A549 (cell line): ENCODE measurements around the gene EXOSC2. TPM values are rescaled to one million over a fixed set of nuclear protein-coding genes. Genes with fewer than 3 reads are reported as not detected.
A peak's percentile ranks its signal among the peaks of the same experiment; 100 is the strongest.

Source experiments
- ATAC-seq, 2 experiments: fragments of 200-7000 bp in 1 of 2; fragments of >200 bp in 1 of 2; cut with Nextera tagmentation in 1 of 2; cut with Tn5 transposase in 1 of 2; 3 replicates each; pipeline versions ENCODE4 v1.8.0 to v1.9.1; 2018 to 2020; ENCODE audit warnings: mild to moderate bottlenecking in 1 of 2, moderate library complexity in 1 of 2
- CTCF ChIA-PET: fragments of 300-600 bp; sonication (Branson Sonifier 250); formaldehyde crosslinking; extraction: SDS; loops from one replicate; lab custom pipeline; 2021; ENCODE audit warnings: antibody characterized with exemption, inconsistent platforms; lab: Yijun Ruan, JAX
- POLR2A ChIA-PET: fragments of 350-600 bp; formaldehyde crosslinking; extraction: SDS; loops from one replicate; lab custom pipeline; 2021; ENCODE audit warnings: antibody characterized with exemption, inconsistent platforms; lab: Yijun Ruan, JAX
- DNase-seq, 2 experiments: peaks; one replicate each; pipeline versions ENCODE4 v3.0.0 to v3.0.0-alpha.2; 2011 to 2016; ENCODE audit warnings: low read depth in 1 of 2, low spot score in 1 of 2
- FAIRE-seq: peaks from 2 replicates; lab custom pipeline; 2011; peaks lifted over from hg19 to GRCh38; lab: Jason Lieb, UNC
- H3K27ac ChIP-seq, 2 experiments: fragments of >200 bp; sonication (Bioruptor Twin); formaldehyde crosslinking; 3 replicates each; pipeline ENCODE4 v1.5.1; 2016 to 2017
- H3K4me1 ChIP-seq: fragments of >200 bp; sonication (Bioruptor Twin); formaldehyde crosslinking; 3 replicates; pipeline ENCODE4 v1.6.1; 2016
- H3K4me2 ChIP-seq: fragments of >200 bp; sonication (Bioruptor Twin); formaldehyde crosslinking; 3 replicates; pipeline ENCODE4 v1.6.1; 2016
- H3K4me3 ChIP-seq: fragments of >200 bp; sonication (Bioruptor Twin); formaldehyde crosslinking; 3 replicates; pipeline ENCODE4 v1.5.1; 2016
- H3K9me3 ChIP-seq: fragments of >200 bp; sonication (Bioruptor Twin); formaldehyde crosslinking; 3 replicates; pipeline ENCODE4 v1.6.1; 2016
- CBX8 ChIP-seq: fragments of 200-600 bp; sonication (generic); IDR thresholded peaks from 2 replicates; pipeline ENCODE4 v1.6.1; 2016
- CHD2 ChIP-seq: fragments of 150-350 bp; IDR thresholded peaks from 2 replicates; pipeline ENCODE4 v1.6.1; 2014; ENCODE audit warnings: low read length; ENCODE audit not compliant: partially characterized antibody
- EHF ChIP-seq: fragments of 250-450 bp; sonication (Bioruptor Pico); IDR thresholded peaks from 2 replicates; pipeline ENCODE4 v1.5.0; 2020; ENCODE audit warnings: mild to moderate bottlenecking
- ELK1 ChIP-seq: fragments of 150-350 bp; IDR thresholded peaks from 2 replicates; pipeline ENCODE4 v1.6.1; 2014; ENCODE audit warnings: low read depth, mild to moderate bottlenecking, low read length
- FOSB ChIP-seq: fragments of 250-450 bp; sonication (Bioruptor Pico); IDR thresholded peaks from 2 replicates; pipeline ENCODE4 v1.5.0; 2020; ENCODE audit warnings: mild to moderate bottlenecking, moderate library complexity
- FOSL2 ChIP-seq, 2 experiments: fragments of 450-650 bp in 1 of 2; fragments of >200 bp in 1 of 2; sonication (Bioruptor Twin) in 1 of 2; formaldehyde crosslinking; IDR thresholded peaks; 2 replicates each; pipeline versions ENCODE4 v1.5.0 to v1.6.1; 2016 to 2020; ENCODE audit warnings: mild to moderate bottlenecking in 1 of 2, moderate library complexity in 1 of 2
- HDAC2 ChIP-seq: fragments of 200-600 bp; sonication (generic); IDR thresholded peaks from 2 replicates; pipeline ENCODE4 v1.6.1; 2016
- HES2 ChIP-seq: fragments of >200 bp; sonication (Bioruptor Twin); formaldehyde crosslinking; IDR thresholded peaks from 2 replicates; pipeline ENCODE4 v1.6.1; 2016
- HOXB13 ChIP-seq: fragments of 250-450 bp; sonication (Bioruptor Pico); IDR thresholded peaks from 2 replicates; pipeline ENCODE4 v1.5.0; 2020; ENCODE audit warnings: low read depth, mild to moderate bottlenecking, moderate library complexity
- MAFK ChIP-seq: fragments of 450-650 bp; IDR thresholded peaks from 2 replicates; pipeline ENCODE4 v1.6.1; 2014; ENCODE audit not compliant: partially characterized antibody
- NR3C1 ChIP-seq: fragments of >200 bp; sonication (Bioruptor Twin); formaldehyde crosslinking; IDR thresholded peaks from 3 replicates; pipeline ENCODE4 v1.6.1; 2017
- PBX3 ChIP-seq: IDR thresholded peaks from 2 replicates; pipeline ENCODE4 v1.6.1; 2012
- PHF8 ChIP-seq: fragments of 200-600 bp; sonication (generic); IDR thresholded peaks from 2 replicates; pipeline ENCODE4 v1.6.1; 2016; ENCODE audit warnings: low read depth, mild to moderate bottlenecking, antibody characterized with exemption, moderate library complexity, borderline replicate concordance
- RARB ChIP-seq: fragments of 250-450 bp; sonication (Bioruptor Pico); IDR thresholded peaks from 2 replicates; pipeline ENCODE4 v1.8.0; 2021; ENCODE audit warnings: mild to moderate bottlenecking, moderate library complexity
- REST ChIP-seq: fragments of 200-600 bp; sonication (generic); IDR thresholded peaks from 2 replicates; pipeline ENCODE4 v1.6.1; 2016; ENCODE audit warnings: antibody characterized with exemption, mild to moderate bottlenecking, moderate library complexity
- SREBF2 ChIP-seq: fragments of 450-650 bp; IDR thresholded peaks from 2 replicates; pipeline ENCODE4 v1.6.1; 2014; ENCODE audit warnings: mild to moderate bottlenecking, moderate library complexity
- TP53 ChIP-seq: fragments of 250-450 bp; sonication (Bioruptor Pico); IDR thresholded peaks from 2 replicates; pipeline ENCODE4 v1.5.0; 2021; ENCODE audit warnings: mild to moderate bottlenecking, moderate library complexity
- USF2 ChIP-seq: fragments of 450-650 bp; IDR thresholded peaks from 2 replicates; pipeline ENCODE4 v1.6.1; 2014; ENCODE audit warnings: antibody characterized with exemption
- ZC3H11A ChIP-seq: fragments of 450-650 bp; IDR thresholded peaks from 2 replicates; pipeline ENCODE4 v1.6.1; 2014; ENCODE audit warnings: antibody characterized with exemption, mild to moderate bottlenecking
- ZNF302 ChIP-seq: fragments of 250-450 bp; sonication (Bioruptor Pico); IDR thresholded peaks from 2 replicates; pipeline ENCODE4 v1.9.0; 2021; ENCODE audit warnings: inconsistent platforms, mild to moderate bottlenecking, moderate library complexity
- WGBS: methylation state at CpG from one replicate; pipeline ENCODE4 v1.1.6; 2017; ENCODE audit errors: missing lambda C conversion rate; 5-methylcytosine and 5-hydroxymethylcytosine counted together
- polyA plus RNA-seq, 4 experiments: library from polyadenylated mRNA; depleted of rRNA in 3 of 4; stranded (reverse); fragments of >200 nt; fragmentation: RNase III in 1 of 4; extraction: RNeasy Plus Mini Kit Qiagen cat#74134 plus additional on column Dnase treatment in 1 of 4; gene quantifications; 2 replicates in 3 of 4; 3 replicates in 1 of 4; pipeline ENCODE4 v1.2.3, GENCODE V29; 2011 to 2017

The EXOSC2 gene
- polyA plus RNA-seq, 2 of the 4 experiments (the other 2 are of a cell fraction), result 96.8 to 101 TPM

GRCh38 chr9:130741831-130742449 is 48.4 kb downstream of the EXOSC2 start:
- ATAC-seq (peak; percentile 56 to 57; a peak in 3 of 6 replicates), FAIRE-seq (no peak), DNase-seq (peak; percentile 18 to 41)
- no peak overlapping the region for H3K4me3 ChIP-seq
- POLR2A ChIA-PET, result no interaction called here
- CTCF ChIA-PET, result interaction anchor here (0.7 to 2.9 kb wide), 5 partner anchors 10 to 125 kb away, joined by 3 to 10 read pairs (median 5); no protein-coding TSS in a partner anchor
- H3K9me3 ChIP-seq, result no peaks in the 10 kb centered on the region
- 52% methylated on average over 7 of the region's 7 CpGs for WGBS
- TF ChIP-seq CBX8 (no peak), FOSL2 (IDR thresholded peaks at IDR 0.05) (no peak), FOSL2 (CRISPR knock-in tag; IDR thresholded peaks at IDR 0.05) (peak; percentile 11; the same call in 1 of the 2 replicates)
- H3K27ac ChIP-seq, result peak overlapping the region in 1 of 2 experiments; percentile 22; a peak in 1 of 6 replicates
- H3K4me1 ChIP-seq, result 0 out of 3 replicates have a peak, but pooled peaks cover 12% of the 10 kb centered on the region
- H3K4me2 ChIP-seq, result no peak overlapping the region

GRCh38 chr9:130743656-130744055 is 50.1 kb downstream of the EXOSC2 start:
- no peak for DNase-seq
- FAIRE-seq, result no peak
- no peaks in the 10 kb centered on the region for H3K9me3 ChIP-seq
- CTCF ChIA-PET, result interaction anchor here (0.8 kb wide), 1 partner anchor 37 kb away, joined by 3 read pairs; no protein-coding TSS in a partner anchor
- no peak overlapping the region for H3K4me2 ChIP-seq
- H3K4me1 ChIP-seq, result 0 out of 3 replicates have a peak, but pooled peaks cover 12% of the 10 kb centered on the region
- no peak overlapping the region for H3K27ac ChIP-seq
- TF ChIP-seq REST, result no peak
- TF ChIP-seq FOSB, result no peak
- no peak for TF ChIP-seq PBX3
- TF ChIP-seq HES2, result no peak
- TF ChIP-seq ELK1, result no peak
- TF ChIP-seq SREBF2, result no peak
- no peak for TF ChIP-seq RARB (CRISPR knock-in tag)
- TF ChIP-seq FOSL2 (IDR thresholded peaks at IDR 0.05), result no peak
- TF ChIP-seq FOSL2 (CRISPR knock-in tag; IDR thresholded peaks at IDR 0.05), result no peak
- no peak for TF ChIP-seq USF2
- no peak for TF ChIP-seq NR3C1
- TF ChIP-seq HOXB13 (CRISPR knock-in tag), result no peak
- TF ChIP-seq EHF (CRISPR knock-in tag), result no peak
- TF ChIP-seq ZNF302 (CRISPR knock-in tag), result no peak
- no peak for TF ChIP-seq TP53 (CRISPR knock-in tag)
- TF ChIP-seq MAFK, result no peak
- TF ChIP-seq HDAC2, result no peak
- TF ChIP-seq PHF8, result no peak
- TF ChIP-seq ZC3H11A, result no peak
- no peak for TF ChIP-seq CHD2
- POLR2A ChIA-PET, result no interaction called here
- no peak for ATAC-seq
- 95% methylated on average over 4 of the region's 4 CpGs for WGBS
- H3K4me3 ChIP-seq, result no peak overlapping the region
